ENCODE measurements around the gene PAWR.

DNA sequence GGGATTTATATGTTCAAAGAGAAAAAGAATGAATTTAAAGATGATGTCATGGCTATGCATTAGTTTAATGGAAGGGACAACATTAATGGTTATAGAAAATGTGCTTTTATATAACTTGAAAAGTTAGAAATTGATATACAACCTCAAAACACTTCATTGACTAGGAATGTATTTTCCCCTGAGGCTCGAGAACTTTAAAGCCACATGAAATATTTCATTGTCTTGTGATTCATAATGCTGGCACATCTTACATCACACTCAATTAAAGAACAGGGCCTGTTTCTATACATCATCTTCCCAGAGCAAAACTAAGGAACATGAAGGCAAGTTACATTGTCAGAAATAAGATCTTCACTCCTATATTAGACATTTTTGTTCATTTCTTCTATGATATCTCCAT, 35.2 kb upstream of the PAWR start:
- TF ChIP-seq EZH2 (IDR thresholded peaks at IDR 0.05) (no peak), POLR2AphosphoS5 (IDR thresholded peaks at IDR 0.05; ENCODE audit: borderline replicate concordance, low read depth, low read length) (no peak), FOXP2 (optimal IDR thresholded peaks at IDR 0.05; ENCODE audit: control extremely low read depth, extremely low read length, insufficient read depth) (no peak)
